HG03064 (cell line): ENCODE data around the gene KCNJ16.

ENCODE experiments used
- ATAC-seq: cut with Tn5 transposase; IDR thresholded peaks from one replicate; pipeline ENCODE4 v1.9.1; 2021; ENCODE audit warnings: low read depth; ENCODE audit not compliant: unreplicated experiment

The KCNJ16 gene

GRCh38 chr17:70168044-70168976 is 93.3 kb downstream of the KCNJ16 start:
- no peak for ATAC-seq

DNA sequence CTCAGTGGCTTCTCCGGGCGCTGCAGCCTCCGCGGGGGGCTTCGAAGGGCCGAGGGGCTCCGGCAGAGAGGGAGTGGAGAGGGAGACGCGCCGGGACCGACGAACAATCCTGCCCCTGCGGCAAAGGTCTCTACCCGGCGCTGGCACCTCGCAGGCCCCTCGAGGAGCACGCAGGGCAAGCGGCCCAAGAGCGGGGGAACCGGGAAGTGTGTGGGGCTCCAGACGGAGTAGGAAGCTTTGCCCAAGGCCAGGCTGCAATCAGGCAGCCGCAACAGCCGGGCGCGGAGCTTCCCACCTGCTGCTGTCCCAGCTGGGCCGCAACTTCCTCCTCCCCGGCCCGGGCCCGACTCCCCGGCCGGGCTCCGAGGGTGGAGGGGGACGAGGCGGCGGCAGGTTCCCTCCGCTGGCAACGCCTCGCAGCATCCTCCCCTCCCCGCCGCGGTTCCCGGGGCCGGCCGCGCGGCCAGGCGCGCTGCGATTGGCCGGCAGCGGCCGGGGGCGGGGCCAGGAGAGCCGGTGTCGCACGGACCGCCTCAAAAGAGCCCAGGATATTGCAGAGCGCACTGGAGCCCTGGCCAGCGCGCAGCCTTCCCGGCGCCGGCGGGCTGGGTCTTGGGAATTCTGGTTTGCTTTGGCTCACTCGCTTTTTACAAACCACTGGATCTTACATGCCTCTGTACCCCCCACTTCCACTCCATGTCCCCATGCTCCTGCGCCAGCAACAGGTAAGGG is 94.1 kb downstream of the KCNJ16 start, which contains the start of gene KCNJ2:
KCNJ2 (plus strand) TSS at position 556 of the 732 bp plus-strand sequence. CDS start 5,508 bp downstream, outside the sequence.
- ATAC-seq, result peak; percentile 91

- no peak for ATAC-seq
Measured at GRCh38 chr17:70169709-70170597, 94.9 kb downstream of the KCNJ16 start.

DNA sequence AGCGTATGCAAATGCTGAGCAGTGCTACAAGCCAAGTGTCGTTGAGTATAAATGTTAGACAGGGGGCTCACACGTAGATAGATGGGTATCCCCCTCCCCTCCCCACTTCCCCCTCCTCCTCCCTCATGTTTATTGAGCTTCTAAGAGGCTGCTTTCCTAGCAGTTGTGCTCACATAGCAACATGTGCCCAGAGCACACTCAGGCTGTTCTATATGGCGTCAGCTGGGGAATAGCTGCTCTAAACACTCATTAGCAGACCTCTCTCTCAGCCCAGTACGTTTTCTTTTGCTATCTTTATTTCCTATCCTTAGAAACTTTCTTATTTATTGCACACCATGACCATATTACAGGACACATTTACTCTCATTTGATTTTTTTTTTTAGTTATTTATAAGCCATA is 96.1 kb downstream of the KCNJ16 start:
- ATAC-seq, result no peak

DNA sequence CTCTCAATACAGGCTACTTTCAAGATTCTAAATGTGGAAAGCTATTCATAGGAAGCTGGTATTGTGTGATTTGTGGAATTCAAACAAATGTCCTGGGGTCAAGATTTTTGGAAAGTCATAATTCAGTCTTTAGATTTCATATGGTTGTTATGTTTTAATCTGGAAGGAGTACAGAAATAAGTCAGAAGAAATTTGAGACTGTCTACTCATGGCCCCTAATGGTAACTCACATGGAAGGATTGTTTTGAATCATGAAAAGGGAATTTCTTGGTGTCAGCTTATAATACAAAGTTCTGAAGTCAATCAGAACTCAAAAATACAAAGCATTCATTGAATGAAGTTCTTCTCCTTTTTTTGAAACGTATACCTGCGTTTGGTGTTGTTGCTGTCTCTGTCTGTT is 97.4 kb downstream of the KCNJ16 start:
- no peak for ATAC-seq

DNA sequence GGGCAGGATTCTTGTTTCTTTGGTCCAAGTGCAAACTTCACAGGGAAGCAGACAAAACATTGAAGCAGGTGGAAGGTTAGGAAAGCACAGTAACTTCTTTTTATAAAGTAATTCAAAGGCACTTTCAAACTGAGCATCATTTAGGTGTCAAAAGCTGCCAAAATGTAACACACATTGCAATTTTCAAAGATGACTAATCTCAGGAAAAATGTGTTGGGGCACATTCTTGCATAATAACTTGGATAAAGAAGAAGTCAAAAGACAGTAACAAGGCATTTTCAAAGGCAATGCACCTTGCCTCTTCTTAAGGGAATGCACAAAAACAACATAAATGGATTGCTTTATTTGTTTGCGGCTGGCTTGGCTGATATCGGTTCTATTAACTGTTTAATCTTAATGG is 97.9 kb downstream of the KCNJ16 start:
- no peak for ATAC-seq

DNA sequence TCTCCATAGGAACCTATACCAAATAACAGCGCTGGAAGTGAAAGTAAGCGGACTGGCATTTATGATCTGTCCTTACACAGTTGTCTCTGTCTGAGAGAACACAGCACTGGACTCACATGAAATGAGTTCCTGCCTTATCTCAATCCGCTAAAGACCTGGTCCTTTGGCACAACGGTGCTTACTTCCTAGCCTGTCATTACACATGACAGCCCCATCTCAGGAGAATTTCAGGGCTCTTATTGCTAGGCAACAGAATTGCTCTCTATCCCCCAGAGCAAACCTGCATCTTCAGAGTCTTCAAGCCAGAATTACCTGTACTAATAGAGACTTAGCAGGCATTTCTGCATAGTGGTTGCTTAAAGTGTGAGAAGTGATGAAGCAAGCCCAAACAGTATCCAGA is 98.7 kb downstream of the KCNJ16 start:
- ATAC-seq, result no peak

GRCh38 chr17:70181376-70181775 is 106.4 kb downstream of the KCNJ16 start:
- no peak for ATAC-seq

- ATAC-seq, result no peak
Measured at GRCh38 chr17:70181866-70182265, 106.8 kb downstream of the KCNJ16 start.

DNA sequence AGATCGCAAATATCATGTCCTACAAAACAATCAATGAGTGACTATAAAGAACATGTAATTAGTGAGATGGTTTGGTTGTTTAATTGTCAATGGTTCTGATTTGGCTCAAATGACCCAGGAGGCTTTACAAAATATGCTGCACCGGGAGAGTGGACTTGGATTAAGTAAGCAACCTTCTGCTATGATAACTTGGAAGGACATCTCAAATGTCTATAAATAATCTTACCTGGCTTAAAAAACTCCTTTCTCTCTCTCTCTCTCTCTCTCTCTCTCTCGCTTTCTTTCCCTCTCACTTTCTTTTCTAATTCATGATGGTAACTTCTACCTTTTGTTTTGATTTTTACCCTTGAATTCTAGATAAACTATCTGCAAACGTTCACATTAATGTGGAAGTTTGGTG is 108.5 kb downstream of the KCNJ16 start:
- no peak for ATAC-seq

DNA sequence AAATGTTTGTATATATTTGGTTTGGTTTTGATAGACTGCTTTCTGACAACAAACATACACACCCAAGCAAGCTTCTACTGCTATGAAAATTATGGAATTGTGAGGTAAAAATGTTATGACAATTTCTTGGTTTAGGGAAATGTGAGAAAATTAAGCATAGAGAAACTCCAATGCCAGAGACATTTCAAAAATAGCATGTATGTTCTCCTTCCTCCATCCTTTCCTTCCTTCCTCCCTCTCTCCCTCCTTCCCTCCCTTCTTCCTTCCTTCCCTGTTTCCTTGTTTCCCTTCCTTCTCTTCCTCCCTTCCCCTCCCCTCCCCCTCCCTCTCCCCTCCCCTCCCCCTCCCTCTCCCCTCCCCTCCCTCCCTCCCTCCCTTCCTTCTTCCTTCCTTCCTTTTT is 109.2 kb downstream of the KCNJ16 start:
- ATAC-seq, result no peak

DNA sequence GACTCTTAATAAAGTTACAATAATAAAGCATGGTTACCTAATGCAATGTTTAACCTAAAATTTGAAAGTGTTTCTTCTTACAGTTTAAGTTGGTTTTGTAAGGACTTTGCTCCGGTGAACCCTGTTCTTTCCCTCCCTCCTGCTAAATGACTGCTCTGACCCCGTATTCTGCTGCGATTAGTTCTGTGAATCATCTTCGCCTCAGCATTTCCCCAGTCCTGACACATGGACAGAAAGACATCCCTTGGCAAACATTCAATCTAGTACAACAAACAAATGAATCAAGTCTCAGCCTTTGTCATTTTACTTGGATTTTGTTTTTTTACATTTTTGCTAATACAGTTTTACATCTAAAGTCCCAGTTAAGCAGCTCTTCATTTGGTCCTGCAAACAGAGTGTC is 109.7 kb downstream of the KCNJ16 start:
- no peak for ATAC-seq
